ENCODE data around the gene MCU. TPM values are rescaled to one million over a fixed set of nuclear protein-coding genes. Genes with fewer than 3 reads are reported as not detected.

Gene MCU
- polyA plus RNA-seq, 1 donor (not counting 4 experiments of a cell fraction or from before 2014, with no cell fraction given) = 103 TPM

DNA sequence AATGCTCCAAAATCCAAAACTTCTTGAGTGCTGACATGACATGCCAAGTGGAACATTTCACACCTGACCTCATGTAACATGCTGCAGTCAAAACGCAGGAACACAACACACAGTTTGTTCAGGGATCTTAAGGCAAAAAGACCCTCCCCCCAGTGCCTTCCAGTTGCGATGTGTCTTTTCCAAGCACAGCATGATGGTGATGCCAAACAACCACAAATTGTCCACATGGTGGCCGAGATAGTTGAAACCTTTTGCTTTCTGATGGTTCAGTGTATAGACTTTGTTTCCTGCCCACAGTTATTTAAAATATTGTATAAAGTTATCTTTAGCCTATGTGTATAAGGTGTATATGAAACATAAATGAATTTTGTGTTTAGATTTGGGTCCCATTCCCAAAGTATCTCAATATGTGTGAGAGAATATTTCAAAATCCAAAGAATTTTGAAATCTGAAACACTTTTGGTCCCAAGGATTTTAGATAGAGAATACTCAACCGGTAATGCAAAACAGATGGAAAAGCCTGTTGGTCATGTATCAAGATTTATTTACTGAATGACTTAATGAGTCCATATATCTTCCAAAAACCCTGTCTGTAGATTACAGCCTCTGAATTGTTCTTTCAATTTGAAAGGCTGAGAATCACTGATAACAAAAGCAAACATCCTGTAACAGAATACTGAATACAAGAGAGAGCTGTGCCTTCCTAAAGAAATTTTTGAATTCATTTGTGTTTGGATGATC, 108.2 kb downstream of the MCU start:
- H3K27ac ChIP-seq (ENCODE audit: control insufficient read depth, insufficient read depth, low read length) = no peak overlapping the region
- no peaks in the 10 kb centered on the region for H3K4me1 ChIP-seq (ENCODE audit: control insufficient read depth, extremely low read depth, insufficient read depth, low read length)
- TF ChIP-seq, protein P1, sequence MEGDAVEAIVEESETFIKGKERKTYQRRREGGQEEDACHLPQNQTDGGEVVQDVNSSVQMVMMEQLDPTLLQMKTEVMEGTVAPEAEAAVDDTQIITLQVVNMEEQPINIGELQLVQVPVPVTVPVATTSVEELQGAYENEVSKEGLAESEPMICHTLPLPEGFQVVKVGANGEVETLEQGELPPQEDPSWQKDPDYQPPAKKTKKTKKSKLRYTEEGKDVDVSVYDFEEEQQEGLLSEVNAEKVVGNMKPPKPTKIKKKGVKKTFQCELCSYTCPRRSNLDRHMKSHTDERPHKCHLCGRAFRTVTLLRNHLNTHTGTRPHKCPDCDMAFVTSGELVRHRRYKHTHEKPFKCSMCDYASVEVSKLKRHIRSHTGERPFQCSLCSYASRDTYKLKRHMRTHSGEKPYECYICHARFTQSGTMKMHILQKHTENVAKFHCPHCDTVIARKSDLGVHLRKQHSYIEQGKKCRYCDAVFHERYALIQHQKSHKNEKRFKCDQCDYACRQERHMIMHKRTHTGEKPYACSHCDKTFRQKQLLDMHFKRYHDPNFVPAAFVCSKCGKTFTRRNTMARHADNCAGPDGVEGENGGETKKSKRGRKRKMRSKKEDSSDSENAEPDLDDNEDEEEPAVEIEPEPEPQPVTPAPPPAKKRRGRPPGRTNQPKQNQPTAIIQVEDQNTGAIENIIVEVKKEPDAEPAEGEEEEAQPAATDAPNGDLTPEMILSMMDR (optimal IDR thresholded peaks at IDR 0.05 in 1 of 3, IDR thresholded peaks at IDR 0.05 in 1 of 3, conservative IDR thresholded peaks at IDR 0.05 in 1 of 3; ENCODE audit: extremely low read depth in 1 of 3, insufficient read depth in 2 of 3, low read length in 3 of 3) = no peak
- no peak for TF ChIP-seq EZH2 (IDR thresholded peaks at IDR 0.05; ENCODE audit: low read length)
- H2AFZ ChIP-seq (ENCODE audit: control insufficient read depth, low read length) = no peak overlapping the region
- FAIRE-seq (no peak), DNase-seq (ENCODE audit: low read depth, low spot score) (no peak)
- H4K20me1 ChIP-seq (ENCODE audit: control insufficient read depth, extremely low read depth, insufficient read depth, low read length) = no peaks in the 10 kb centered on the region
- no peak overlapping the region for H3K4me2 ChIP-seq (ENCODE audit: control insufficient read depth, extremely low read depth, insufficient read depth, low read depth, low read length)
- H3K27me3 ChIP-seq (ENCODE audit: control insufficient read depth, extremely low read depth, insufficient read depth, low read length) = no peaks in the 10 kb centered on the region
- dilution Hi-C loops (cut with MboI; ENCODE audit: extremely low pct_ligation_motif_present, low sequenced_read_pairs) = no loop called here
- H3K9ac ChIP-seq (ENCODE audit: control insufficient read depth, extremely low read depth, insufficient read depth, low read length) = no peak overlapping the region
- H3K9me1 ChIP-seq (ENCODE audit: control insufficient read depth, extremely low read depth, insufficient read depth, low read length) = no peaks in the 10 kb centered on the region
- H3K36me3 ChIP-seq (ENCODE audit: control insufficient read depth in 2 of 2, extremely low read depth in 1 of 2, insufficient read depth in 2 of 2, low read length in 2 of 2) = no peaks in the 10 kb centered on the region
- peaks cover 16% of the 10 kb centered on the region for H3K79me2 ChIP-seq (ENCODE audit: control insufficient read depth, insufficient read depth, low read length)
- no peak overlapping the region for H3K4me3 ChIP-seq (ENCODE audit: control insufficient read depth in 2 of 3, extremely low read depth in 1 of 3, insufficient read depth in 2 of 3, low read depth in 1 of 3, low read length in 3 of 3)
- H3K9me3 ChIP-seq (ENCODE audit: control insufficient read depth, low read depth, low read length) = no peaks in the 10 kb centered on the region

DNA sequence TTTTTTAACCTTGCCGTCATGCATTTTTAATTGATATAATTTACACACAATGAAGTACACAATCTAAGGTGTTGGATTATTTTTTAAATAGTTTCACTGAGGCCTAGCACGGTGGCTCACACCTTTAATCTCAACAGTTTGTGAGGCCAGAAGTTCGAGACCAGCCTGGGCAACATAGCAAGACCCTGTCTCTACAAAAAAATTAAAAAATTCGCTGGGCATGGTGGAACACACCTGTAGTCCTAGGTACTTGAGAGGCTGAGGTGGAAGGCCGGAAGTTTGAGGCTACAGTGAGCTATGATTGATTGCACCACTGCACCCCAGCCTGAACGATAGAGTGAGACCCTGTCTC, 108.8 kb downstream of the MCU start:
- peaks cover 13% of the 10 kb centered on the region for H3K79me2 ChIP-seq (ENCODE audit: control insufficient read depth, insufficient read depth, low read length)
- TF ChIP-seq, protein P1 (optimal IDR thresholded peaks at IDR 0.05 in 1 of 3, IDR thresholded peaks at IDR 0.05 in 1 of 3, conservative IDR thresholded peaks at IDR 0.05 in 1 of 3; ENCODE audit: extremely low read depth in 1 of 3, insufficient read depth in 2 of 3, low read length in 3 of 3) = no peak
- no peak for TF ChIP-seq EZH2 (IDR thresholded peaks at IDR 0.05; ENCODE audit: low read length)
- no peaks in the 10 kb centered on the region for H3K9me1 ChIP-seq (ENCODE audit: control insufficient read depth, extremely low read depth, insufficient read depth, low read length)
- dilution Hi-C loops (cut with MboI; ENCODE audit: extremely low pct_ligation_motif_present, low sequenced_read_pairs) = no loop called here
- no peak overlapping the region for H3K4me3 ChIP-seq (ENCODE audit: control insufficient read depth in 2 of 3, extremely low read depth in 1 of 3, insufficient read depth in 2 of 3, low read depth in 1 of 3, low read length in 3 of 3)
- no peak overlapping the region for H3K9ac ChIP-seq (ENCODE audit: control insufficient read depth, extremely low read depth, insufficient read depth, low read length)
- no peaks in the 10 kb centered on the region for H3K27me3 ChIP-seq (ENCODE audit: control insufficient read depth, extremely low read depth, insufficient read depth, low read length)
- H3K36me3 ChIP-seq (ENCODE audit: control insufficient read depth in 2 of 2, extremely low read depth in 1 of 2, insufficient read depth in 2 of 2, low read length in 2 of 2) = no peaks in the 10 kb centered on the region
- no peak overlapping the region for H3K27ac ChIP-seq (ENCODE audit: control insufficient read depth, insufficient read depth, low read length)
- no peaks in the 10 kb centered on the region for H3K4me1 ChIP-seq (ENCODE audit: control insufficient read depth, extremely low read depth, insufficient read depth, low read length)
- no peaks in the 10 kb centered on the region for H4K20me1 ChIP-seq (ENCODE audit: control insufficient read depth, extremely low read depth, insufficient read depth, low read length)
- H3K9me3 ChIP-seq (ENCODE audit: control insufficient read depth, low read depth, low read length) = no peaks in the 10 kb centered on the region
- H2AFZ ChIP-seq (ENCODE audit: control insufficient read depth, low read length) = no peak overlapping the region
- H3K4me2 ChIP-seq (ENCODE audit: control insufficient read depth, extremely low read depth, insufficient read depth, low read depth, low read length) = no peak overlapping the region
- DNase-seq (ENCODE audit: low read depth, low spot score) (no peak), FAIRE-seq (no peak)

All from keratinocyte (primary cell).